Left ventricle myocardium inferior (tissue), 1 donor: Measurements from ENCODE around the gene SEMA4A. TPM values are rescaled to one million over a fixed set of nuclear protein-coding genes. Genes with fewer than 3 reads are reported as not detected.

Experiments
- DNase-seq: peaks from one replicate; pipeline ENCODE4 v3.0.0-alpha.2; 2020
- H3K27ac ChIP-seq: fragments of 200-600 bp; replicated peaks from 2 replicates; pipeline ENCODE4 v1.8.0; 2021
- H3K27me3 ChIP-seq: fragments of 200-600 bp; 2 replicates; pipeline ENCODE4 v1.8.0; 2021; ENCODE audit warnings: low read depth
- H3K36me3 ChIP-seq: fragments of 200-600 bp; 2 replicates; pipeline ENCODE4 v1.8.0; 2021
- H3K4me1 ChIP-seq: fragments of 200-600 bp; 2 replicates; pipeline ENCODE4 v1.8.0; 2021
- H3K4me3 ChIP-seq: fragments of 200-600 bp; 2 replicates; pipeline ENCODE4 v1.8.0; 2021; ENCODE audit warnings: mild to moderate bottlenecking, moderate library complexity
- H3K9me3 ChIP-seq: fragments of 200-600 bp; replicated peaks from 2 replicates; pipeline ENCODE4 v1.8.0; 2021
- intact Hi-C: fragments of 100-400 bp; cut with micrococcal nuclease; formaldehyde crosslinking; loops from one replicate; pipeline ENCODE4 v1.11.0; 2022
- total RNA-seq: library from RNA; stranded (reverse); fragmentation: NEBNext Ultra II Directional; extraction: Animal tissue kit (Norgen Biotek cat#: 25700); gene quantifications from one replicate; pipeline ENCODE4 v1.2.1, GENCODE V29; 2021
- TF ChIP-seq, protein P1 (sequence below): fragments of 200-600 bp; IDR thresholded peaks from 2 replicates; pipeline ENCODE4 v1.8.0; 2021; ENCODE audit warnings: antibody characterized with exemption, mild to moderate bottlenecking, borderline replicate concordance
- donor health status: DM: no; HTN: yes; CAD: no; lungs with severe emphysema.

Gene SEMA4A
- total RNA-seq, 1 donor from 2014 or later, result 1.0 TPM

DNA sequence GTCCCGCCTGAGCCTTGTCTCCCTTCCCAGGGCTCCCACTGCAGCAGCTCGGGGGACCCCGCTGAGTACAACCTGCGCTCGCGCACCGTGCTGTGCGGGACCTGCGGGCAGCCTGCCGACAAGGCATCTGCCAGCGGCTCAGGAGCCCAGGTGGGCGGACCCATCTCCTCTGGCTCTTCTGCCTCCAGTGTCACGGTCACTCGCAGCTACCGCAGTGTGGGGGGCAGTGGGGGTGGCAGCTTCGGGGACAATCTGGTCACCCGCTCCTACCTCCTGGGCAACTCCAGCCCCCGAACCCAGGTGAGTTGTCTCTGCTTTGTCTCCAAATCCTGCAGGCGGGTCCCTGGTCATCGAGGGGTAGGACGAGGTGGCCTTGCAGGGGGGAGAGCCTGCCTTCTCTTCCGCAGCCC lies 14.9 kb upstream of the SEMA4A start:
- no peak overlapping the region for H3K4me3 ChIP-seq
- no peaks in the 10 kb centered on the region for H3K27me3 ChIP-seq
- H3K27ac ChIP-seq, result peak overlapping the region; percentile 27
- DNase-seq, result no peak
- intact Hi-C loops, result no loop called here
- peaks cover 25% of the 10 kb centered on the region for H3K4me1 ChIP-seq
- peaks cover 64% of the 10 kb centered on the region for H3K36me3 ChIP-seq
- TF ChIP-seq, protein P1, sequence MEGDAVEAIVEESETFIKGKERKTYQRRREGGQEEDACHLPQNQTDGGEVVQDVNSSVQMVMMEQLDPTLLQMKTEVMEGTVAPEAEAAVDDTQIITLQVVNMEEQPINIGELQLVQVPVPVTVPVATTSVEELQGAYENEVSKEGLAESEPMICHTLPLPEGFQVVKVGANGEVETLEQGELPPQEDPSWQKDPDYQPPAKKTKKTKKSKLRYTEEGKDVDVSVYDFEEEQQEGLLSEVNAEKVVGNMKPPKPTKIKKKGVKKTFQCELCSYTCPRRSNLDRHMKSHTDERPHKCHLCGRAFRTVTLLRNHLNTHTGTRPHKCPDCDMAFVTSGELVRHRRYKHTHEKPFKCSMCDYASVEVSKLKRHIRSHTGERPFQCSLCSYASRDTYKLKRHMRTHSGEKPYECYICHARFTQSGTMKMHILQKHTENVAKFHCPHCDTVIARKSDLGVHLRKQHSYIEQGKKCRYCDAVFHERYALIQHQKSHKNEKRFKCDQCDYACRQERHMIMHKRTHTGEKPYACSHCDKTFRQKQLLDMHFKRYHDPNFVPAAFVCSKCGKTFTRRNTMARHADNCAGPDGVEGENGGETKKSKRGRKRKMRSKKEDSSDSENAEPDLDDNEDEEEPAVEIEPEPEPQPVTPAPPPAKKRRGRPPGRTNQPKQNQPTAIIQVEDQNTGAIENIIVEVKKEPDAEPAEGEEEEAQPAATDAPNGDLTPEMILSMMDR, result no peak
- no peaks in the 10 kb centered on the region for H3K9me3 ChIP-seq

DNA sequence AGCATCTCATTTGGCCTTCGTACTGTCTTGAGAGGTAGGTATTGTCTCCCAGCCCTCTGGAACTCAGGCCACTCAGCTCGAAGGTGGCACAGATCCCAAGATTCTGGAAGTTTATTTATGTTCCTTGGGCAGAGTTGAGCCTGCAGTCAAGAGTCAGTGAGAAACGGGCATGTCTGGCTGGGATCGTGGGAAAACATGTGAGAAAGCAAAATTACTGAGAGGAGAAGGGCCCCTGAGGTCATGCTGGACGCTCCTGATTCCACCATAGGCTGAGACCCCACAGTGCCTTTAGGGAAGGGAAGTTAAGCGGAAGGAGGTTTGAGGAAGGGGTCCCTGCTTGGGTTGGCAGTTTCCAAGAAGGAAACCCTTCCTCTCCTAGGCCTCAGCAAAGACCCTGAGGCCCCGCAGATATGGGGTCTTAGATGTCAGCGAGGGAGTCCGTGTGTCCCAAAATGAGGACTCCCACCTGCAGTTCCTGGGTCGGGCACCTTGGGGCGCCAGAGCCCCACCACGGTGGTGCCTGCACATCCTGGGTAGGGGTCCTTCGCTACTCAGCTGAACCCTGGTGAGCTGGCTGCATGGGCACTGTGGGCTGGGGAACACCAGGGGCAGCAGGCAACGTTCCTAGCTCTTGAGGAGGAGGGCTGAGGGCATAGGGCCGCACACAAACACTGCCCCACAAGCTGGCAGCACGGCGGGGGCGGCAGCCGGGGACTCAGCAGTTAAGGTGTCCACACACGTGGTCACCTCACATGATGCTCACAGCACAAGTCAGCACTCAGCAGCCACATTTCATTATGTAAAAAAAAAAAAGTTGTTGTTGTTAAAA lies 12.3 kb upstream of the SEMA4A start:
- intact Hi-C loops, result no loop called here
- peak overlapping the region; percentile 59 for H3K27ac ChIP-seq
- peaks cover 31% of the 10 kb centered on the region for H3K4me1 ChIP-seq
- H3K4me3 ChIP-seq, result no peak overlapping the region
- H3K27me3 ChIP-seq, result no peaks in the 10 kb centered on the region
- no peaks in the 10 kb centered on the region for H3K9me3 ChIP-seq
- DNase-seq, result no peak
- peaks cover 37% of the 10 kb centered on the region for H3K36me3 ChIP-seq
- TF ChIP-seq, protein P1, result peak; percentile 73

DNA sequence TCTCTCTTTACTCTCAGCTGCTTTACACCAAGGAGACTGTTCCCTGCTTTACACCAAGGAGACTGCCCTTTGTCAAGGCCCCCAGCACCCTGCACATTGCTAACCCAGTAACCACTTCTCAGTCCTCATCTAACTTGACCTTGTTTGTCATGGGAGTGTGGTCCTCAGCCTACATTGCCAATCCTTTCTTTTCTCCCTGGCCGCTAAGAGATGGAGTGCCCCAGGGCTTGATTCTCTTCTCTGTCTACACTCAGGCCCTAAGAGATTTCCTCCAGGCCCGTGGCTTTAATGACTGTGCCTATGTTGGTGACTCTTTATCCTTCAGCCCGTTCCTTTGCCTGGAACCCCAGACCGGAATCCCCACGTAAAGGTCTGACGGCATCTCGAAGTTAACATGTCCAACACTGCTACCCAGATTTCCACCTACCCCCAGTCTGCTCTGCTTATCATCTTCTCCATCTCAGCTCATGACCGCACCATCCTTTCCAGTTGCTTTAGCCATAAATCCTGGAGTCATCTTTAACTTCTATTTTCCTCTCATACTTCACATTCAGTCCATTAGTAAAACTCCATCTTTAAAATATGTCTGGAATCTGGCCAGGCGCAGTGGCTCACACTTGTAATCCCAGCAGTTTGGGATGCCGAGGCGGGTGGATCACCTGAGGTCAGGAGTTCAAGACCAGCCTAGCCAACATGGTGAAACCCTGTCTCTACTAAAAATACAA lies 9.5 kb upstream of the SEMA4A start:
- Histone ChIP-seq H3K36me3 (peaks cover 9% of the 10 kb centered on the region), H3K4me1 (peaks cover 39% of the 10 kb centered on the region), H3K27ac (no peak overlapping the region), H3K9me3 (no peaks in the 10 kb centered on the region), H3K4me3 (no peak overlapping the region), H3K27me3 (no peaks in the 10 kb centered on the region)
- no peak for DNase-seq
- intact Hi-C loops, result no loop called here
- TF ChIP-seq, protein P1, result no peak

DNA sequence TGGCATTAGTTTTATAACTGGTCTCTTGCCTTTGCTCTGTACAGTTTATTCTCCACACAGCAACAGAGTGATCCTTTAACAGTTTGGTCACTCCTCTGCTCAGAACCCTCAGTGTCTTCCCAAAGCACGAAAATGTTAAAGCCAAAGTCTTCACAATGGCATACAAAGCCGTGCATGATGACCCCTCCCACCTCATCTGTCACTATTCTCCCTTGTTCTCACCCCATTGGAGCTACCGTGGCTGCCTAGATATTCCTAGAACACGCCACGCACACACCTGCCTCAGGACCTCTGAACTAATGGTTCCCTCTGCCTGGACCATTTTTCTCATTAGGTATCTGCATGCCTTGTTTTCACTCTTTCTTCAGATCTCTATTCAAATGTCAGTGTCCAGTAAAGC lies 8.6 kb upstream of the SEMA4A start:
- H3K9me3 ChIP-seq, result no peaks in the 10 kb centered on the region
- TF ChIP-seq, protein P1, result no peak
- peaks cover under 1% of the 10 kb centered on the region for H3K36me3 ChIP-seq
- H3K27me3 ChIP-seq, result peaks cover 3% of the 10 kb centered on the region
- intact Hi-C loops, result loop anchor here (5.0 kb wide), 1 partner anchor 78 kb away; no protein-coding TSS in a partner anchor
- no peak overlapping the region for H3K27ac ChIP-seq
- DNase-seq, result no peak
- peaks cover 32% of the 10 kb centered on the region for H3K4me1 ChIP-seq
- no peak overlapping the region for H3K4me3 ChIP-seq

DNA sequence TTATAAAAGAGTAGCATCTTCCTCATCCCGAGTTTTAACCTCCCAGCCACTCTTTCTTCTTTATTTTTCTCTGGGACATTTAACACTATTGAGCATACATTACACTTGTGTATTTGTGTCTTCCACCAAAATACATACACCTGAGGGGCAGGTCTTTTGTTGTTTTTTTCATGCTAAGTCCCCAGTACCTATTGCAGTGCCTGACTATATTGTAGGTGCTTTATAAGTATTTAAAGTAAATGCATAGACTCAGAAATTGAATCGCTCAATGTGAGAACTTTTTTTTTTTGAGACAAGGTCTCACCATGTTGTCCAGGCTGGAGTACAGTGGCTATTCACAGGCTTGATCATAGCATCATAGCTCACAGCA lies 7.8 kb upstream of the SEMA4A start:
- Histone ChIP-seq H3K4me3 (no peak overlapping the region), H3K36me3 (no peaks in the 10 kb centered on the region), H3K4me1 (peaks cover 30% of the 10 kb centered on the region), H3K27ac (no peak overlapping the region), H3K9me3 (no peaks in the 10 kb centered on the region), H3K27me3 (peaks cover 12% of the 10 kb centered on the region)
- intact Hi-C loops, result loop anchor here (5.0 kb wide), 1 partner anchor 77 kb away; no protein-coding TSS in a partner anchor
- no peak for DNase-seq
- TF ChIP-seq, protein P1, result no peak
